Activated CD4-positive, alpha-beta T cell treated with anti-CD3 and anti-CD28 coated beads for 36 hours (primary cell): ENCODE results near the gene SPATA19. TPM values are rescaled to one million over a fixed set of nuclear protein-coding genes. Genes with fewer than 3 reads are reported as not detected.

ENCODE experiments used
- ATAC-seq: fragments of 200-7000 bp; cut with Tn5 transposase; one replicate; pipeline ENCODE4 v1.10.0; 2021; ENCODE audit warnings: mild to moderate bottlenecking, moderate library complexity
- CTCF ChIA-PET: fragments of 350-600 bp; sonication (Branson Sonifier 250); formaldehyde crosslinking; loops from one replicate; lab custom pipeline; 2021; ENCODE audit warnings: antibody characterized with exemption; lab: Charles Lee
- POLR2A ChIA-PET: fragments of 350-600 bp; sonication (Branson Sonifier 250); formaldehyde crosslinking; loops from one replicate; lab custom pipeline; 2021; ENCODE audit warnings: antibody characterized with exemption, inconsistent platforms; lab: Charles Lee
- DNase-seq: peaks from one replicate; pipeline ENCODE4 v3.0.0-alpha.2; 2020
- H3K27ac Mint-ChIP-seq: one replicate; pipeline ENCODE4 v1.8.0; 2021; ENCODE audit warnings: mixed read lengths
- H3K27me3 Mint-ChIP-seq: one replicate; pipeline ENCODE4 v1.8.0; 2021; ENCODE audit warnings: mixed read lengths
- H3K36me3 Mint-ChIP-seq: one replicate; pipeline ENCODE4 v1.8.0; 2021; ENCODE audit warnings: low read depth, mixed read lengths
- H3K4me1 Mint-ChIP-seq: one replicate; pipeline ENCODE4 v1.8.0; 2021; ENCODE audit warnings: mixed read lengths
- H3K4me3 Mint-ChIP-seq: one replicate; pipeline ENCODE4 v1.8.0; 2021; ENCODE audit warnings: mild to moderate bottlenecking, moderate library complexity, mixed read lengths
- H3K9me3 Mint-ChIP-seq: one replicate; pipeline ENCODE4 v1.8.0; 2021; ENCODE audit warnings: low read depth, mixed read lengths
- intact Hi-C, 2 experiments: fragments of 100-400 bp; cut with DNase I in 1 of 2; cut with micrococcal nuclease in 1 of 2; formaldehyde crosslinking; loops; one replicate each; pipeline versions ENCODE4 v1.14.2 to v1.15.1; 2022 to 2024; cut with DNase I, micrococcal nuclease
- total RNA-seq, 2 experiments: library from RNA; stranded (reverse); gene quantifications; one replicate each; pipeline ENCODE4 v1.2.3, GENCODE V29; 2021

Gene SPATA19
- total RNA-seq, 2 experiments from 2014 or later = not detected

DNA sequence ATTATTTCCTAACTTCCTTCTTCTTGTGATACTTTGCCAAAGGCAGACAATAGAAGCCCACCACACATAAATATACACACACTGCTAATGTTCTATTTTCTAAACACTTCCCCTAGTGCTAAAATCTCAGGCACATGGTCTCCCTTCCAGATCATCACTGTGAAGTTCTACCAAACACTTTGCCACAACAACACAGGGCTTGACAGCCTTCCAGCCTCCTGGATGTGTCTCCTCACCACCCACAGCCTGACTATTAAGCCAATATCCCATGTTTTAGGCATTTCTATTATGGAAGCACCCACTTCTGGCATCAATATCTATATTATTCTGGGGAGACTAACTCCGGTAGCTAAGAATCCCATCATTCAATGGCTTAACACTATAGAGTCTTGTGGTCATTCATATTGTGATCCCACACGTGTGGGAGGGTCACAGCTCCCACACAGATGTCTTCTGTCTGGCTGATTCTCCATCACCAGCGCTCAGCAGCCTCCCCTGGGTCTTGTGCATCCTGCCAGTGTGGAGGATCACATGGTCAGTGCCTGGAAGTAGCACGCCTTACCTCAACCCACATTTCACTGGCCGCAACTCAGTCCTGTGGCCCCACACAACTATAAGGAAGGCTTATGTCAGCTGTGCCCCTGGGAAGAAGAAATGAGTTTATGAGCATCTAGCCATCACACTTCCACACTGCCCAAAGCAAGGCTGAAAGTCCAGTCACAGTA lies 29.0 kb downstream of the SPATA19 start:
- POLR2A ChIA-PET = no interaction called here

GRCh38 chr11:133815636-133816035 lies 29.7 kb downstream of the SPATA19 start:
- Mint-ChIP-seq H3K4me1 (no peaks in the 10 kb centered on the region), H3K9me3 (no peaks in the 10 kb centered on the region), H3K36me3 (no peaks in the 10 kb centered on the region), H3K27me3 (peaks cover 8% of the 10 kb centered on the region), H3K27ac (no peak overlapping the region), H3K4me3 (no peak overlapping the region)
- no peak for DNase-seq
- ChIA-PET POLR2A (no interaction called here), CTCF (interaction anchor here (0.6 to 1.2 kb wide), 2 partner anchors 12 to 287 kb away, joined by 3 read pairs; no protein-coding TSS in a partner anchor)
- no peak for ATAC-seq
- intact Hi-C loops = no loop called here

More for the DNA sequence above, 29.0 kb downstream of the SPATA19 start:
- Mint-ChIP-seq H3K27ac (no peak overlapping the region), H3K4me1 (no peaks in the 10 kb centered on the region), H3K4me3 (no peak overlapping the region), H3K27me3 (peaks cover 8% of the 10 kb centered on the region), H3K9me3 (no peaks in the 10 kb centered on the region), H3K36me3 (no peaks in the 10 kb centered on the region)
- ATAC-seq = no peak
- CTCF ChIA-PET = interaction anchor here (1.2 kb wide), 1 partner anchor 11 kb away, joined by 3 read pairs; no protein-coding TSS in a partner anchor
- no peak for DNase-seq
- intact Hi-C loops = no loop called here

GRCh38 chr11:133814588-133815100 lies 30.7 kb downstream of the SPATA19 start:
- no peak overlapping the region for H3K27ac Mint-ChIP-seq
- H3K4me1 Mint-ChIP-seq = no peaks in the 10 kb centered on the region
- DNase-seq (no peak), ATAC-seq (no peak)
- H3K36me3 Mint-ChIP-seq = no peaks in the 10 kb centered on the region
- ChIA-PET POLR2A (no interaction called here), CTCF (interaction anchor here (0.6 to 1.2 kb wide), 2 partner anchors 13 to 286 kb away, joined by 3 read pairs; no protein-coding TSS in a partner anchor)
- H3K9me3 Mint-ChIP-seq = no peaks in the 10 kb centered on the region
- no peak overlapping the region for H3K4me3 Mint-ChIP-seq
- intact Hi-C loops = no loop called here
- H3K27me3 Mint-ChIP-seq = peaks cover 8% of the 10 kb centered on the region

DNA sequence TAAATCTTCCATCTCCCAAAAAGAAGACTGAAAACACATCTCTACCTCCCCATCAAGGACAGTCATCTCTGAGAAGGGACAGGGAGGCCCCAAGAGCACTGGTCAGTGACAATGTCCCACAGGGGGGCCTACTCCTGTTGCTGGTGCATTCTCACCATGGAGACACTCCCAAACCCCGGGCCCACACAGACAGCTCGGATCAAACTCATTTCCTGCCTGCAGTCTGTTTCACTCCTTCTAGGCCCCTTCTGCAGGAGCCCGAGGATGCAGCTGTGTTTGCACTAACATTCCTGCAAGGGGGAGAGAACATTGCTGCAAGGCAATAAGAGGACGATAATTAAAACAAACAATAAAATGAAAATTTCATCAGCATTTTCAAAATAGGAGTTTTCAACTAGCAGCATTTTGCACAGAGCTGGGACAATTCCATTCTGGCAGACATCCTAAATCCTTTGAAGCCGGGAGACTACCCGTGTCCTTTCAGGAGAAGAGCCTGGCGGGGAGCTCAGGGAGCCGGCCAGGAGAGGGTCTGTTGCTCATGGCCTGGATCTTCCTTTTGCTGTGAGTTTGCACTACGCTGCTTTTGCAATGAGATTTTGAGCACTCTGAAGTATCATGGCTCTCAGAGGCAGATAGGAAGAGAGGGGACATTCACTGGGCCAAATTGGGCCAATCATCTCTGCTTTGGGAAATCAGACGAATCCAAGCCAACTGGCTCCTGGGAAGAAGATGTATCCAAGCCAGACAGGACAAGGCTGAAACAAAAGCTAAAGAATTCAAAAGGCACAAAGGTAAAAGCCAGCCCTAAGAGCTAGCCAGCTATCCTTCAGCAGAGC lies 33.2 kb downstream of the SPATA19 start:
- Mint-ChIP-seq H3K27me3 (peaks cover 14% of the 10 kb centered on the region), H3K9me3 (no peaks in the 10 kb centered on the region), H3K4me1 (no peaks in the 10 kb centered on the region), H3K36me3 (no peaks in the 10 kb centered on the region), H3K27ac (no peak overlapping the region), H3K4me3 (no peak overlapping the region)
- ATAC-seq = no peak
- ChIA-PET CTCF (interaction anchor here (0.7 to 0.9 kb wide), 2 partner anchors 9 to 23 kb away, joined by 3 to 4 read pairs; no protein-coding TSS in a partner anchor), POLR2A (no interaction called here)
- intact Hi-C loops = no loop called here
- DNase-seq = no peak

DNA sequence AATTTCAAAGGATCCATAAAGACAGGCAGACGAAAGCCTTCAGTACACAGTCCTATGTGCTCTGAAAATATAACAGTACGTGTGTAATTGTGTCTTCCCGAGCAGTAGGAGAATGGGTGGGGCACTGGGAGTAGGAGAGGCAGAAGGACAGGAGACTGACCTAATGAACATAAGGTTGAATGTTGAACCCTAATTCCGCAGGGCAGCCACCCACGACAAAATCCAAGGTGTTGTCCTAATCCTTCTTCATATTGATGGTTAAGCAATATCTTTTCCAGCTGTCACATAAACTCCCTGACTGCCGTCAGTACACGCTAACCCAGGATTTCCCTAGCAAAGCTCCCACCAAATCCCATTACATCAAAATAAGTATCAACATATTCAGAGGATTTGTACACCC lies 34.5 kb downstream of the SPATA19 start:
- no peak overlapping the region for H3K27ac Mint-ChIP-seq
- ChIA-PET CTCF (no interaction called here), POLR2A (no interaction called here)
- H3K36me3 Mint-ChIP-seq = no peaks in the 10 kb centered on the region
- DNase-seq (no peak), ATAC-seq (no peak)
- H3K4me1 Mint-ChIP-seq = no peaks in the 10 kb centered on the region
- H3K9me3 Mint-ChIP-seq = no peaks in the 10 kb centered on the region
- H3K4me3 Mint-ChIP-seq = no peak overlapping the region
- H3K27me3 Mint-ChIP-seq = peaks cover 18% of the 10 kb centered on the region
- intact Hi-C loops = no loop called here

- ATAC-seq (no peak), DNase-seq (no peak)
- Mint-ChIP-seq H3K4me3 (no peak overlapping the region), H3K4me1 (no peaks in the 10 kb centered on the region), H3K9me3 (no peaks in the 10 kb centered on the region), H3K27ac (no peak overlapping the region), H3K27me3 (peaks cover 18% of the 10 kb centered on the region), H3K36me3 (no peaks in the 10 kb centered on the region)
- CTCF ChIA-PET = no interaction called here
- POLR2A ChIA-PET = no interaction called here
- intact Hi-C loops = no loop called here
Measured at GRCh38 chr11:133809569-133810491, 35.5 kb downstream of the SPATA19 start.

DNA sequence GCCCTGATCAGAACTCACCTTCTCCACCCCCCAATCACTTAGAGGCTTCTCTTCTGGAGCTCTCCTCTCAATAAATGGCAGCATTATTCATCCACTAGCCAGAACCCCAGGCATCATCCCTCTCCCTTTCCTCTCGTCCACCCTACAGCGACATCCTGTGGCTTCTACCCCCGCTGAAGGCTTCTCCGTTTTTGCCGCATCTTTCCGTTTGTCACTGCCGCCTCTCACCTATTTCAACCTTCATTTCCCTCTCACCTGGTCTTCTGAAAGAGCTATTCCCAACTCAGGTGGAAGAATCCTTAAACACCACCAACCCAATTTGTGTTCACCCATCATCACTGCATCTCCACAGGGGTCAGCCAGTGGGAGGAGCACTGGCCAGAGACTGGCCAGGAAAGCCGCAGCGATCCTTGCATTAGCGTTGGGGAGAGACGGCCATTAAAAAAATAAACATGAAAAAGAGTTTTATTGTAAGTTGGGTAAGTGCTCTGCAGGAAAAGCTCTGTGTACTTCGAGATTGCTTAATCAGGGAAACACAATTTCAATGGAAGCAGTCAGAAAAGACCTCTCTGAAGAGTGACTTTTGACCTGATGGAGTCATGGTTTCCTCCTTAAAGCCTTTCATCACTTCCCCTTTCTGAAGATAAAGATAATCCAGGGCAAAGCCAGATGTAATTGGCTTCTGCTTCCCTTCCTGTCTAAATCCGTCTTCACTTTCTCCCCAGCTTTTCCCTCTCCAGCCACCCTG lies 36.7 kb downstream of the SPATA19 start:
- CTCF ChIA-PET = no interaction called here
- intact Hi-C loops = no loop called here
- Mint-ChIP-seq H3K4me1 (no peaks in the 10 kb centered on the region), H3K36me3 (no peaks in the 10 kb centered on the region), H3K27ac (no peak overlapping the region), H3K27me3 (peaks cover 17% of the 10 kb centered on the region), H3K9me3 (no peaks in the 10 kb centered on the region), H3K4me3 (no peak overlapping the region)
- ATAC-seq (no peak), DNase-seq (no peak)
- POLR2A ChIA-PET = no interaction called here

DNA sequence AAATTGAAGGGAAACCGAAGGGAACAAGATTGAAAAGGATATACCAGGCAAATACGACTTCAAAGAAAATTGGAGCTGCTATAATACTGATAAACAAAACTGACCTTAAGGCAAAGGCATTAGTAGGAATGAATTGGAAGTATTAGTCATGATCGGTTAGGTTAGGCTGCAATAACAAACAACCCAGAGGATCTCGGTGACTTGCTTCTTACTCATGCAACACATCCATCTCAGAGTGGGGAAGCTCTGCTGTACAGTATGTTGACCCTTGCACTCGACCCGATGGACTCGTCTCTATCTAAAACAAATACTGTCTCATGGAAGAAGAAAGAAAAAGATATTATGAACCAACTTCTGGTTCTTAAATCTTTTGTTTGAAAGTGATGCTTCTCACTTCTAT lies 42.3 kb downstream of the SPATA19 start:
- POLR2A ChIA-PET = no interaction called here
- Mint-ChIP-seq H3K27me3 (peaks cover 15% of the 10 kb centered on the region), H3K4me3 (no peak overlapping the region), H3K36me3 (no peaks in the 10 kb centered on the region), H3K4me1 (no peaks in the 10 kb centered on the region), H3K9me3 (no peaks in the 10 kb centered on the region), H3K27ac (no peak overlapping the region)
- ATAC-seq (no peak), DNase-seq (no peak)
- CTCF ChIA-PET = no interaction called here
- intact Hi-C loops = no loop called here

DNA sequence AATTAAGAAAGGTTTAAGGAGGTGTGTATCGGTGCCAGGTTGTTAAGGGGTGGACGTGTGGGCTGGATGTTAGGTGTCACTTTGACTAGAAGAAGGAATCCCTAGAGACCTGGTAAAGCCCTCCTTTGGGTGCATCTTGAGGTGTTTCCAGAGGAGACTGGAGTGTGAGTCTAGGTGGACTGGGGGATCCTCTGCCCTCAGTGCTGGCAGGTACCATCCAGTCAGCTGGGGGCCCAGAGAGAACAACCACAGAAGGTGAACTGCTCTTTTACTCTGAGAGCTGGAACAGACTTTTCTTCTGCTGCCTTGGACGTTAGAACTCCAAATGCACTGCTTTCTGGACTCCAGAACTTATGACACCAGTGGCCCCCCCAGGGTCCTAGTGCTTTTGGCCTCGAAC lies 44.0 kb downstream of the SPATA19 start:
- no peak for DNase-seq
- H3K27me3 Mint-ChIP-seq = peaks cover 13% of the 10 kb centered on the region
- H3K4me3 Mint-ChIP-seq = no peak overlapping the region
- H3K4me1 Mint-ChIP-seq = no peaks in the 10 kb centered on the region
- no peak overlapping the region for H3K27ac Mint-ChIP-seq
- intact Hi-C loops = no loop called here
- no peak for ATAC-seq
- ChIA-PET CTCF (no interaction called here), POLR2A (no interaction called here)
- H3K9me3 Mint-ChIP-seq = no peaks in the 10 kb centered on the region
- no peaks in the 10 kb centered on the region for H3K36me3 Mint-ChIP-seq

DNA sequence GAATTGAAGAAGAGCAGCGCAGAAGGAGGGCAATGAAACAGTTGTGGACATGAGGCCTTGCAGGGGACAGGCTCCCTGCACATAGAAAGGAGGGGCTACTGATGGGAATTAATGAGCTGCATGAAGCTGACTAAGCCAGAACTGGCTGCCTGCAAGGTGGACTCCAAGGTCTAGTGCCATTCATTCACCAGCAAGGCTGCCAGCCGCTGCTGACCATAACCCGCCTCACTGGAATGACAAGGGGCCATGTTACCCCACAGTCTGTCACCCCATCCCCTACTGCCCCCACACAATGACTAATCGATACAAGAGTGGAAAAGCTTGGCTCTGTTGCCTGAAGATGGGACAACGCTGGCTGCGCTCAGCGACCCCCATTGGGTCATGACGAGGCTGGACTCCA lies 44.6 kb downstream of the SPATA19 start:
- H3K27ac Mint-ChIP-seq = no peak overlapping the region
- H3K4me1 Mint-ChIP-seq = no peaks in the 10 kb centered on the region
- POLR2A ChIA-PET = no interaction called here
- CTCF ChIA-PET = no interaction called here
- H3K9me3 Mint-ChIP-seq = no peaks in the 10 kb centered on the region
- H3K27me3 Mint-ChIP-seq = peaks cover 10% of the 10 kb centered on the region
- intact Hi-C loops = no loop called here
- ATAC-seq = no peak
- no peak for DNase-seq
- H3K36me3 Mint-ChIP-seq = no peaks in the 10 kb centered on the region
- H3K4me3 Mint-ChIP-seq = no peak overlapping the region
